NAMALWA (cell line): Measurements from ENCODE around the gene STX11.
"Not testable (repeated sequence)": the region's sequence is repeated elsewhere in the genome, so short reads cannot be mapped to it uniquely, and the experiment has no call there.

Experiments used
- DNase-seq: peaks from one replicate; pipeline ENCODE4 v3.0.0-alpha.2; 2015; ENCODE audit warnings: low spot score

Gene STX11

DNA sequence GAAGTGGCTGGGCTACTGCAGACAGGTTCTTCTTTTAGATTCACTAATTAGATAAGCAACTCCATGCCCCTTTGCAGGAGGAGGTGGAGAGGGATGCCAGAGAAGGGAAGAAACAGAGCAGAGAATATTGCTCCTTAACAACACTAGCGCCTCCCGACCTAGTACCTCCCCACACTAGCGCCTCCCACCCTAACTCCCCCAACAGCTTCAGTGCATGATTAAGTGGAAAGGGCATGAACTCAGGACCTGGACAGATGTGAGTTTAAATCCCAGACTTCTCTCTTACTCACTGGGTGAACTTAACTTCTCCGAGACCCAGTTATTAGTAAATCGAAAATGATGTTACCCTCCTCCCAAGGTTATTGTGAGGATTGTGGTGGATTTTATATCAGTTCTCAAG lies 25.7 kb downstream of the STX11 start:
- DNase-seq: no peak

DNA sequence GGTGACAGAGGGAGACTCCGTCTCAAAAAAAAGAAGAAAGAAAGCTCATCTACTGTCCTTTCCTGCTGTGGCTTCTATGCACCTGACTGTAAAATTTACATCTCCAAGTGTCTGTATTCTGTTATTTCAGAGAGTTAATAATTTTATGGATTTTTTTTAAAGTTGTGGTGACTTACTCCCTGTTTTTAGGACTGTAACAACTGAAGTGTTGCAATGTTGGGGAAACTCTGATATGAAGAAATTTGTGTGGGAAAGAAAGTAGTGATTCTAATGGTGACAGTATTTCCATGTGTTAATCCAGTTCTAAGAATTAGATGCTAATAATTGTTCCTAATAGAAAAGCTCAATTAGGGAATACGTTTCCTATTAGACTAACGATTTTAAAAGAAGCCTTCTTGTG lies 27.4 kb downstream of the STX11 start:
- no peak for DNase-seq

DNA sequence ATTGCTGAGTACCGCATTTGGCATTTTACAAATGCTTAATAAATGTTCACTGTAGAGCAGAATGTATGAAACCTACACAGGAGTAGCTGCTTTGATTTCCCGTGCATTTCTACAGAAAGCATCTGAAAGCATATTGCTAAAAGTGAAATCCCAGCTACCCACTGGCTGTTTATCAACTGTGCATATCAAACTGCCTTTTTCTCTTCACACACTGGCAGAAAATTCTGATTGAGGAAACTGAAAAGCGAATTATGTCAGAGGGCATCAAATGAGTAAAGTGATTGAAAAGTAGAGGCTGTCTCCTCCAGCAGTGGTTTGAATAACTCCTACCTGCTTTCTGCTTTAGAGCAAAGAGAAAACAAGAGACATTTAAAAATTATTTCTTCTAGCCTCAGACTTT lies 28.0 kb downstream of the STX11 start:
- no peak for DNase-seq

DNA sequence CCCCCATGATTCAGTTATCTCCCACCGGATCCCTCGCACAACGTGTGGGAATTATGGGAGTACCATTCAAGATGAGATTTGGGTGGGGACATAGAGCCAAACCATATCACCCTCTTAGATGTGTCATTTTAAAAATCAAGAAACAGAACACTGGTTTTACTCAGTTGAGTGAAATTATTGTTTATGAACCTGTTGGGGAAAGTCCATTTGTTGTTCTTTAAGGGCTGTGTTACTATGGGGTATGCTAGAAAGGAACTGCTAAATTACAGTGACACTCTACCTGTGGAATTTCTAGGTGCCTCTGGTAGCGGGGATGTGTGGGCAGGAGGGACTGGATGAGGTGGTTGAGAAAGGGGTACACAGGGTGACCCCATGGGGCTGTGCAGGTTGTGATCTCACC lies 28.9 kb downstream of the STX11 start:
- DNase-seq: no peak

DNA sequence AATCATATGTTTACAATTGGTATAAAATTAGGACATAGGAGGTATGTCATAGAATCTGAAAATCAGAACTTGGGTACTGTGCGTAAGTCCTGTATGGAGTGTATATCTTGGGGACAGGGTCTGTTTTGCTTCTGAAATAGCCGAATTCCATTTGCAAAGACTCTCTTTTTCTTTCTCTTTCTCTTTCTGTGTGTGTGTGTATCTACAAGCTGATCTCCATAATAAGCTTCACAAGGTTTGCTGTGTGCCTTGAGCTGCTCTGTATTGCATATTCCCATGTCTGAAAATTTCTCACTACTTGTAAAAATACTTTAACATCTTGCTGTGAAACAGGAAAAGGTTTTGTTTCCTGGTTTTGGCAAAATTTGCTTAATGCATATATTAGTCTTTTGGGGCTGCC lies 29.5 kb downstream of the STX11 start:
- DNase-seq: no peak

DNA sequence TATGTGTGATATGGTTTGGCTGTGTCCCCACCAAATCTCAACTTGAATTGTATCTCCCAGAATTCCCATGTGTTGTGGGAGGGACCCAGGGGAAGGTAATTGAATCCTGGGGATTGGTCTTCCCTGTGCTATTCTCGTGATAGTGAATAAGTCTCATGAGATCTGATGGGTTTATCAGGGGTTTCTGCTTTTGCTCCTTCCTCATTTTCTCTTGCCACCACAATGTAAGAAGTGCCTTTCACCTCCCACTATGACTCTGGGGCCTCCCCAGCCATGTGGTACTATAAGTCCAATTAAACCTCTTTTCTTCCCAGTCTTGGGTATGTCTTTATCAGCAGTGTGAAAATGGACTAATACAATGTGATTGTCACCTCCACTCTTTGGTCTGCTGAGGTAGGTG lies 30.0 kb downstream of the STX11 start:
- not testable (repeated sequence) for DNase-seq

DNA sequence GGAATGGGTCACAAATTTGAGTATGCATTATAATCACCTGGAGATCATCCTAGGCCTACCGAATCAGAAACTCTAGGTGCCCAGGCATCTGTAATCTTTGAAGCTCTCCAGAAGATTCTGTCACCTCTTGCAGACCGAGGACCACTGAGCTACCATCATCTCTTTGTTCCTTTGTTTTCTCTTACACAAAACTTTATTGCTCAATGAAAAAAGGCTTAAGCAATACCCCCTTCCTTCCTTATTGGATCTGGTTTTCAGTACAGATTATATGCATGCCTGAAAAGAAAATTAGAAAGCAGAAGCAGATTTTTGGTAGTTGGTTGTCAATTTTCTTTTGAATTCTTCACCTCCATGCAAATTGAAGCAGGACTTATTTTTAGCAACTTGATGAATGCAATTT lies 31.3 kb downstream of the STX11 start:
- DNase-seq: no peak

DNA sequence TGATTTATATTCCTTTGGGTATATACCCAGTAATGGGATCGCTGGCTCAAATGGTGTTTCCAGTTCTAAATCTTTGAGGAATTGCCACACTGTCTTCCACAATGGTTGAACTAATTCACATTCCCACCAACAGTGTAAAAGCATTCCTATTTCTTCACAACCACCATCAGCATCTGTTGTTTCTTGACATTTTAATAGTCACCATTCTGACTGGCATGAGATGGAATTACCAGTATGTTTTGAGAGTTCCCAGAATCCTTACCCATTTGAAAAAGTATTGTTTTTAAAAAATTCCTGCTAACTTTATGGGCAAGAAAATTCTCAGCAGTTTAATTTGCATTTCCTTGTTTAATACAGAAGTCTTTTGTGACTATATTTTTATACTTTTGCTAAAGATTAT lies 33.9 kb downstream of the STX11 start:
- not testable (repeated sequence) for DNase-seq

DNA sequence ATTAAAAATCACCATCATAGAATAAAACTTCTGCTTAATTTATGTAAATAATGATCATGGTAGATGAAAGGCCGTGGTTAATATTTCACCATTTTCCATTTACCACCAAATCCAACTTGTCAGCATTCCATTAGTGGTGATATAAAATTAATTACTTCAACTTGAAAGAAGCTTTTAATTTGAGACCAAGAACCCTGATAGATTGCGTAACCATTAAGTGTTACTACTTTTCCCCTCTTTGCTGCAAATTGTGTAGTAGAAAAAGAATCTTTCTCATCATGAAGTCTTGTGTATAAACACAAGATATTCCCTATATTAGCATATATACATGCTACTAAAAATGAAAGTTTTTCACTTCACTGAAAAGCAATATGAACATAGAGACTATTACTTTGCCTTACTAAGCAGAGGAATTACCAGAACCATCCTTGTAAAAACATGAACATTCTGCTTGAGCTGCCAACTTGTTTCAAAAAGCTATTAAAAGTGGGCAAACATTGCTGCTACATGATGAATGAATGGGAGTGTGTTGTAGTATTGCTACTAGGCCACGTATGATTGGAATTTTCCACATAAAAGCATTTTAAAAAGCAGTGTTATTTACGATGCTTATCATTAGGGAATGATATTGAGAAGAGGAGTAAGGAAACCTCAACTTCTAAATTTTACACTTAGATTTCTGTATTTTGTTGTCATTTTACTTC lies 35.0 kb downstream of the STX11 start:
- DNase-seq: no peak

DNA sequence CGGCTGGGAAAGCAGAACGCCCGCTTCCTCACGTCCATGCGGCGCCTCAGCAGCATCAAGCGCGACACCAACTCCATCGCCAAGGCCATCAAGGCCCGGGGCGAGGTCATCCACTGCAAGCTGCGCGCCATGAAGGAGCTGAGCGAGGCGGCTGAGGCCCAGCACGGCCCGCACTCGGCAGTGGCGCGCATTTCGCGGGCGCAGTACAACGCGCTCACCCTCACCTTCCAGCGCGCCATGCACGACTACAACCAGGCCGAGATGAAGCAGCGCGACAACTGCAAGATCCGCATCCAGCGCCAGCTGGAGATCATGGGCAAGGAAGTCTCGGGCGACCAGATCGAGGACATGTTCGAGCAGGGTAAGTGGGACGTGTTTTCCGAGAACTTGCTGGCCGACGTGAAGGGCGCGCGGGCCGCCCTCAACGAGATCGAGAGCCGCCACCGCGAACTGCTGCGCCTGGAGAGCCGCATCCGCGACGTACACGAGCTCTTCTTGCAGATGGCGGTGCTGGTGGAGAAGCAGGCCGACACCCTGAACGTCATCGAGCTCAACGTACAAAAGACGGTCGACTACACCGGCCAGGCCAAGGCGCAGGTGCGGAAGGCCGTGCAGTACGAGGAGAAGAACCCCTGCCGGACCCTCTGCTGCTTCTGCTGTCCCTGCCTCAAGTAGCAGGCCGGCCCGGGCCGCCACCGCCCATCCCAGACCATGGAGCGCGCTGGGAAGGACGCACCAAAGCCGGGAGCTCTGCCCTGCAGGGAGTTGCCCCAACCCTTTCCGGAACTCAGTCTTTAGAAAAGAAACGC lies 36.7 kb downstream of the STX11 start:
- DNase-seq: no peak

DNA sequence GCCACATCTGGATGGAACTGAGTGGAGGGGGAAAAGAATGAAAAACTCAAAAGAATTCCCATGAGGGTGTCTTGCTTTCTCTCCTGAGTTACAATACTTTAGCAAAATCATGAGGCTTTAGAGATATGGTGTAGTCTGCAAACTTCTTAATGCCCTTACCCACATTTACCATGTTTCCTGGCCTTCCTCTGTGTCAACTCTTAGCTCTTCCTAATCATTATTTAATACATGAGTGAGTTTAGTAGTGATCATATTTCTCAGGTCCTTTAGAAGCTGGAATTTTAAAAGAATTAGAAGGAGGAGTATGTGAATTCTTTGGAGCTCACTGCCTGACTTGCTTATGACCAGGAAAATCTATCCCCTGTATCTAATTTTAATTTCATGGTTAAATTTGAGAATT lies 39.0 kb downstream of the STX11 start:
- no peak for DNase-seq

DNA sequence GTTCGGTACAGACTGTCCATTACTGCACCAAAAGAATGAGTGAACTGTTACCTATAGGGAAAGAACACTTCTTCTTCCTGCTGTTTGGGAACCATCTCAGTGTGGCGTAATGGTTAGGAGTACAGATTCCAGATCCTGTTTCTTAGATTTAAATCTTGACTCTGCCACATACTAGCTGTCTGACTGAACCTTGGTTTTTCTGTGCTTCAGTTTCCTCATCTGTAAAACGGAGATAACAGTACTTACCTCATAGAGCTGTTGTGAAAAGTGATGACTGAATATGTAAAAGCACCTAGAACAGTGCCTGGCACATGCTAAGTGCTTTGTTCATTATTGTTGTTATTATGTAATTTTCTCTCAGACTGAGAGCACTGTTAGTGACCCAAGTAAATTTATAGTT lies 39.8 kb downstream of the STX11 start:
- DNase-seq: no peak

DNA sequence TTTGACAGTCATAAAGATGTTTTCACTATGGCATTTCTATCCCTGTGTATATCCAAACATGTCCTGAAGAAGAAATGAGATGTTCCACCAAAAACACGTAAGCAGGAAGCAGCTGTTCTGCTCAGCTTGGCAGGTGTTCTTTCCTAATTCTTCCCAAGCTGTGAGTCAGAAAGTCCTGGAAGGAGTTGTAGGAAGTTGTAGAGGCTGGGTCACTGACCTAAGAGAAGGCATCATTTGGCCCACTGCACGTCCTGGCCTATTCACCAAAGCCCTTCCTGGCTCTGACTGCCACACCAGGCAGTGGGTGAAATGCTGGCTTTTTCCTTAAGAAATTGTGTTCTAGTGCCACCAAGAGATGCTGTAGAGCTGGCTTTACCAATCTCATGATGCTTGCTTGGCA lies 40.3 kb downstream of the STX11 start:
- no peak for DNase-seq

DNA sequence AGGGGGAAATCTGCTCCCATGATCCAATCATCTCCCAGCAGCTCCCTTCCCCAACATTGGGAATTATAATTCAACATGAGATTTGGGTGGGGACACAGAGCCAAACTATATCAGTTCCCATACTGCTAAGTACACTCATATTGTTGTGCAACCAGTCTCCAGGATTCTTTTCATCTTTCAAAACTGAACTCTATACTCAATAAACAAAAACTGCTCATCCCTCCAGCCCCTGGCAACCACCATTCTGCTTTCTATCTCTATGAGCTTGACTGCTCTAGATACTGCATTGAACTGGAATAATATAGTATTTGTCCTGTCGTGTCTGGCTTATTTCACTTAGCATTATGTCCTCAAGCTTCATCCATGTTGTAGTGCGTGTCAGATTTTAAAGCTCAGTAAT lies 42.9 kb downstream of the STX11 start:
- DNase-seq: no peak

DNA sequence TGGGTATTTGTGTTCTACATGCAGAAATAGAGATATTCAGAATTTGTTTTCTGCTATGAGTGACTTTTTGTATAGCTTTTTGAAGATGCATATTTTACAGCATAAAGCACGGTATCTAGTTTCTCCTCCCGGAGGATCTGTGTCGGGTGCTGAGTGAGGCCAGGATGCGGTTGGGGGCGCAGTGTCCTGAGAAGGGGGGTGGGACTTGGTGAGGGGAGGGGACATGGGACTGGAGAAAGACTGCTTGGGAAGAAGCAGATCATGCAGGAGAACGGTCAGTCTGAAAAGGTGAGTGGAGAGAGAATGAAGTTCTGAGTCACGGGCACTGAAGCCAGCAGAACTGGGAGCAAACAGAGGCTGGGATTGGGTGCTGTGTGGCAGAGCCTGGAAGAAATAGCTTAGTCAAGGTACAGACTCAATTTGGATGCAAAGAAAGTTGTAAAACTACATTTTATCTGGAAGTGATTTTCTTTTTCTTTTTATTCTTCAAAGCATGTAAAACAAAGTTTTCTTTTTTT lies 44.0 kb downstream of the STX11 start:
- no peak for DNase-seq

DNA sequence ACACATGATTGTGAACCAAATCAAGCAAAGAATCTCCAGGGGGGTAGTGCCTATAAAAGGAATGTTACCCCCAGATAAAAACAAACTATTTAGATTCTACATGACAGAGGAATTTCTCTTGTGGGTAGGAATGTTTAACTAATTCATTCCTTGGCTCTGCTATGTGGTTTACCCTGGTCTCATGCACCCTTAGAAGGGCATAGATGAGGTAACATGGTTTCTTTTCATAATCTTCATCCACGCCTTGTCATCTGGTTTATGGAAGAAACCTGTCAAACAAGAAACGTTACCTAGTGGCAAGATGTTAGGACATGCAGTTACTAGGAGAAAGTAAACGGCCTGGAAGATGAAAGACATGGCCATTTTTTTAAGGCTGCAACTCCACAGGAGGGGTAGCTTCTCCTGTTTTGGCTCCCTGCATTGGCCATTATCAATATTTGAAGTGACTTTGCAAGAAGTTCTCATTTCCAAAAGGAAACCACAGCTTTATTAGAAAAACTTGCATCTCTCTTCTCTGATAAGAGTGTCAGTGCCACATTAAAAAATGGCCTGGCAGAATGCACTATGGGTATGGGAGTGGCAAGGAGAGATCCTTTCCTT lies 45.5 kb downstream of the STX11 start:
- DNase-seq: no peak

DNA sequence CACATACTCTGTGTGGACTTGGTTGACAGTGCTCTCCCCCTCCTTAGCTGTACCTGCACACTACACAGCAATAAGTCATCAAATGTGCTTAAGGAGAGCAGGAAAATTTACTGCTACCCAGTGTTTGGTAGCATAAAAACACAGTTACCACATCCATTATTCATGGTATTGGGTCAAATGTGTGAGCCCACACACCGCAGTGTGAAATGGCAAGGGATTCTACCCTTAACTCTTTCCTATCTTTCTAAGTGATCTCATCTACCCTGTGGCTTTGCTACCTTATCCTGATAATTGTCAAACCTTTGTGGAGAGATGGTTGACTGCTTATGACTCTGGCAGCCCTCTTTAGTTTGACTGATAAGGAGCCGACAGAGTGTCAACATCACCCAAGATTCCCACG lies 47.6 kb downstream of the STX11 start:
- DNase-seq: no peak

DNA sequence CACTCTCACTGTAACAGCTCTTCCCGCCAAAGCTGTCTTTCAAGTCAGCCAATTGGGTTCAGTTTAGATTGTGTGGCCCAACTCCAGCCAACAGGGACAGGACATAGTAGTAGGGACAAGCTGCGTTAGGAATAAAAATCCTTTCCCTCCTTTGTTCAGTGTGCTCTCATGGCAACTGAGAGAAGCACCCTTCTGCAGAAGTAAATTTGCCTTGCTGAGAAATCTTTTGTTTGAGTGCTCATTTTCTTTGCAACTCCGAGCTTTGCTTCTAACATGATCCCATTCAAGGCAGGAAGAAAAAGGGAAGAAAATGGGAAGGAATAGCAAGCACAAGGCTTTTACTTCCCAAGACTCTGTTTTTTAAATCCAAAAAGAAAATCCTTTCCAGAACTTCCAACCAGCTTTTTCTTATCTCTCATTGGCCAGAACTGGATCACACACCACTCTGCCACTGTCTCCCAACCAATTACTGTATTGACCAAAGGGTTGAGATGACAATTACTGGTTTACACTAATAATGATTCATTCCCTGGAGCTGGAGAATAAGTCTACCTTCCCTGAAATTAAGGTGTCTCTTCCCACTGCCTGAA lies 52.7 kb downstream of the STX11 start:
- no peak for DNase-seq

DNA sequence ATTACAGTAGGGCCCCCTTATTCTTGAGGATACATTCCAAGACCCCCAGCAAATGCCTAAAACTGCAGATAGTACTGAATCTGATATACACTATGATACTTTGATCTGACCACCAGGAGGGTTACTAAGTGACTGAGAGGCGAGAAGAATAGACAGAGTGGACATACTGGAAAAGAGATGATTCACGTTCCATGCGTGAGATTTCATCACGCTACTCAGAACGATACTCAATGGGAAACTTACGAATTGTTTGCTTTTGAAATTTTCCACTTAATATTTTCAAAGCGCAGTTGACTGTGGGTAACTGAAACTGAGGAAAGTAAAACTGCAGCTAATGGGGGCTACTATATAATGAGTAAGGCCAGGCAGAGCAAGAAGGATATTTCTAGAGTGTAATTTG lies 60.8 kb downstream of the STX11 start:
- DNase-seq: no peak

DNA sequence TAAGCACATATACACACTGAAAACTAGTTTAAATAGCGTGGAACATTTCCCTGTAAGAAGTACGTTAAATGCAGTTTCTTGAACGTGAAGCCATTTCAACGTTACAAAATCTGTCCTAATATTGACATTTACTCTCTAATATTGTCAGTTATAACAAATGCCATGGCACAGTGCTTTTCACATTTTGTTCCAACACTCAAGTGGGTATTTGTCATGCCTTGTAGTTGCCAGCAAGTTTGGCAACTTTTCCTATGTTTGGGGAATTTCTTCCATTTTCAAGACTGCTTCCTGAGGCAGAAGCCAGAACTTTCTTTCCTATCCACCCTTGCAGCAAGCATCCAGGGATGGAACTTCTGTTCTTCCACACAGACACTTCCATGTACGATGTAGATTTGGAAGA lies 63.0 kb downstream of the STX11 start:
- no peak for DNase-seq

DNA sequence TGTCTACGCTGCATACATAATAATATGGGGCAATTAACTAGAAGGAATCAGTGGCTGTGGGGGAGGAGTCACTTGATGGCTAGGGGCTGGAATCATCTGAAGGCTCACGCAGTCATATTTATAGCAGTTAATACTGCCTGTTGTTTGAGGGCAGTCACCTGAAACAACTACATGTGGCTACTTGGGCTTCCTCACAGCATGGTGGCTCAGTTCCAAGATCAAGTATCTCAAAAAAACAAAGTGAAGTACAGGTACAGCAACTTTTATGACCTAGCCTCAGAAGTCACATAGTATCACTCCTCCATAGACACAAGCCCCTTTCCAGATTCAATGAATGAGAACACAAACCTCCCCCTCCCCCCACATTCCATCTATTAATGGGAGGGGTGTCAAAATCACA lies 63.7 kb downstream of the STX11 start:
- no peak for DNase-seq

DNA sequence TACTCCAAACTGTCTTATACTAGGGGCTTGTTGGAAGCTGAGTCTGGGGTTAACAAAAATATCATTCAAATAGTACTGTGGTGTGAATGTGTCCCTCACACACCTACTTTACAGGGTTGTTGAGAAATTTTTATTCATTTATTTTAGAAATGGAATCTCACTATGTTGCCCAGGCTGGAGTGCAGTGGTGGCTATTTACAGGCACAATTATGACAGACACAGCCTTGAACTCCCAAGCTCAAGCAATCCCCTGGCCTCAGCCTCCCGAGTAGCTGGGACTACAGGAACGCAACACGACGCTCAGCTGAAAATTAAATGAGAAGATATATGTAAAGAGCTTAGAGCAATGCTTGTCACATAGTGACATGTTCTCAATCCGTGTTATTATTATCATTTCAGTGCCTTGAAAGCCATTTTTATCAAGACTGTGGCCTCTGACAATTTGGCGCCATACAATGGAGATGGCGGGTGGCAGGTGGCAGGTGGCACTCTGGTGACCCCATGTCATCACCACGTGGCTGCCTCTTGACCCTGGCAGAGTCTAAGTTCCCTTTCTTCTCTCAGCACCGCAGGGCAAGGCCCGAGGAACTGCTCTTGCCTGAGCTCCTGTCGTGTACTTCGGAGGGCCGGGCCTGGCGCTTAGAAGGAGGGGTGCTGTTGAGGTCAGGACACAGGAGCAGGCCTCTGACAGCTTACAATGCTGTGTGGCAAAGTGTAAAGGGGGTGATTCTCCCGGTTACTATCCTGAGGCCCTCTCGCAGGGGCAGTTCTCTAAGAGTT lies 64.5 kb downstream of the STX11 start:
- DNase-seq: no peak
